Upper lobe of left lung (tissue), 6 donors: ENCODE data around the gene LRTM2. TPM values are rescaled to one million over a fixed set of nuclear protein-coding genes. Genes with fewer than 3 reads are reported as not detected.

ENCODE experiments used
- ATAC-seq, 2 donors: fragments of 200-7000 bp; cut with Tn5 transposase; one replicate each; pipeline ENCODE4 v1.9.1; 2022; ENCODE audit warnings: mild to moderate bottlenecking in 2 of 2, moderate library complexity in 2 of 2; ENCODE audit not compliant: low FRiP score in 2 of 2
- DNase-seq, 2 donors: peaks; one replicate each; pipeline ENCODE4 v3.0.0-alpha.2; 2019 to 2020
- H3K27ac ChIP-seq, 4 donors: fragments of 200-600 bp; sonication (generic); one replicate each; pipeline ENCODE4 v1.5.1; 2016 to 2019
- H3K27me3 ChIP-seq, 4 donors: fragments of 200-600 bp; sonication (generic); one replicate each; pipeline ENCODE4 v1.5.1; 2017 to 2019
- H3K36me3 ChIP-seq, 4 donors: fragments of 200-600 bp; sonication (generic); one replicate each; pipeline ENCODE4 v1.5.1; 2016 to 2019
- H3K4me1 ChIP-seq, 4 donors: fragments of 200-600 bp; sonication (generic); one replicate each; pipeline ENCODE4 v1.5.1; 2018 to 2019
- H3K4me3 ChIP-seq, 4 donors: fragments of 200-600 bp; sonication (generic); one replicate each; pipeline ENCODE4 v1.5.1; 2017 to 2019; ENCODE audit warnings: mild to moderate bottlenecking in 2 of 4, moderate library complexity in 1 of 4
- H3K9me3 ChIP-seq, 4 donors: fragments of 200-600 bp; sonication (generic); one replicate each; pipeline ENCODE4 v1.5.1; 2018 to 2019
- EP300 ChIP-seq, 4 donors: sonication (generic); formaldehyde crosslinking; IDR thresholded peaks; one replicate each; pipeline ENCODE4 v1.5.1; 2017; ENCODE audit warnings: antibody characterized with exemption in 4 of 4, control low read depth in 2 of 4
- POLR2A ChIP-seq, 4 donors: fragments of 450-650 bp; IDR thresholded peaks; one replicate each; pipeline ENCODE4 v1.5.1; 2016 to 2017; ENCODE audit warnings: antibody characterized with exemption in 4 of 4, mild to moderate bottlenecking in 2 of 4
- POLR2AphosphoS5 ChIP-seq, 2 donors: sonication (generic); formaldehyde crosslinking; IDR thresholded peaks; one replicate each; pipeline ENCODE4 v1.5.1; 2017; ENCODE audit warnings: antibody characterized with exemption in 2 of 2
- WGBS, 2 donors: methylation state at CpG; one replicate each; pipeline ENCODE4 v1.1.5; 2017 to 2018; 5-methylcytosine and 5-hydroxymethylcytosine counted together
- total RNA-seq, 6 donors: library from RNA; depleted of rRNA in 4 of 6; stranded (reverse); fragments of >200 nt in 4 of 6; gene quantifications; one replicate each; pipeline versions ENCODE4 v1.1.0 to v1.2.1, GENCODE V29; 2016 to 2021
- TF ChIP-seq, protein P1 (sequence below), 6 experiments: fragments of 450-650 bp in 4 of 6; fragments of 200-600 bp in 2 of 6; sonication (generic) in 2 of 6; IDR thresholded peaks; one replicate each; pipeline ENCODE4 v1.5.1; 2016 to 2019; ENCODE audit warnings: antibody characterized with exemption in 6 of 6
- donor health status: DM: no; HTN: no; CAD: no; lungs with moderate emphysema.
- donor health status: DM: no; HTN: yes; CAD: no; lungs with severe emphysema.

Gene LRTM2
- total RNA-seq, 6 donors from 2014 or later, result not detected

DNA sequence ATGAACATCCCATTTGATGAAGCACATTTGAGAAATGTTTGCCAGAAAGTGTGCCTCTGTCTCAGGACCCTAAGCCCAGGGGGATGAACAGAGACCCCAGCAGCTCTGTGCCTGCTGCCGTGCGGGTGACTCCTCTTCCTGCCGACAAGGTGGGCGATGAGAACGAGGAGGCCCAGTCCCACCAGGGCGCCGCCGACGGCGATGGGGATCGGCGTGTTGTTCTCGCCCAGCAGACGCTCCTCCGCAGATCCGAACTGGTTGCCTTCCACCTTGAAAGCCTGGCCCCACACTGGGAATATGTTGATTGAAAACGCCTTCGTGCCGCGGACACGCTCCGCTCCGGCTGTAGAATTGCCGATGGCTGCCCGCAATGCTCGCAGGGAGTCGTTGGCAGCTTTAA lies 44.1 kb downstream of the LRTM2 start:
- 55 to 64% methylated on average over 17 to 27 of the region's 27 CpGs for WGBS, 2 donors
- DNase-seq (peak in 1 of 2 donors; percentile 77), ATAC-seq (no peak)
- no peaks in the 10 kb centered on the region for H3K9me3 ChIP-seq
- no peak overlapping the region for H3K27ac ChIP-seq
- H3K36me3 ChIP-seq, result no peaks in the 10 kb centered on the region
- TF ChIP-seq POLR2AphosphoS5 (IDR thresholded peaks at IDR 0.05) (no peak), POLR2A (IDR thresholded peaks at IDR 0.05) (no peak), EP300 (IDR thresholded peaks at IDR 0.05) (no peak)
- TF ChIP-seq, protein P1, sequence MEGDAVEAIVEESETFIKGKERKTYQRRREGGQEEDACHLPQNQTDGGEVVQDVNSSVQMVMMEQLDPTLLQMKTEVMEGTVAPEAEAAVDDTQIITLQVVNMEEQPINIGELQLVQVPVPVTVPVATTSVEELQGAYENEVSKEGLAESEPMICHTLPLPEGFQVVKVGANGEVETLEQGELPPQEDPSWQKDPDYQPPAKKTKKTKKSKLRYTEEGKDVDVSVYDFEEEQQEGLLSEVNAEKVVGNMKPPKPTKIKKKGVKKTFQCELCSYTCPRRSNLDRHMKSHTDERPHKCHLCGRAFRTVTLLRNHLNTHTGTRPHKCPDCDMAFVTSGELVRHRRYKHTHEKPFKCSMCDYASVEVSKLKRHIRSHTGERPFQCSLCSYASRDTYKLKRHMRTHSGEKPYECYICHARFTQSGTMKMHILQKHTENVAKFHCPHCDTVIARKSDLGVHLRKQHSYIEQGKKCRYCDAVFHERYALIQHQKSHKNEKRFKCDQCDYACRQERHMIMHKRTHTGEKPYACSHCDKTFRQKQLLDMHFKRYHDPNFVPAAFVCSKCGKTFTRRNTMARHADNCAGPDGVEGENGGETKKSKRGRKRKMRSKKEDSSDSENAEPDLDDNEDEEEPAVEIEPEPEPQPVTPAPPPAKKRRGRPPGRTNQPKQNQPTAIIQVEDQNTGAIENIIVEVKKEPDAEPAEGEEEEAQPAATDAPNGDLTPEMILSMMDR (IDR thresholded peaks at IDR 0.05), result no peak
- no peaks in the 10 kb centered on the region for H3K27me3 ChIP-seq
- no peaks in the 10 kb centered on the region for H3K4me1 ChIP-seq
- no peak overlapping the region for H3K4me3 ChIP-seq

DNA sequence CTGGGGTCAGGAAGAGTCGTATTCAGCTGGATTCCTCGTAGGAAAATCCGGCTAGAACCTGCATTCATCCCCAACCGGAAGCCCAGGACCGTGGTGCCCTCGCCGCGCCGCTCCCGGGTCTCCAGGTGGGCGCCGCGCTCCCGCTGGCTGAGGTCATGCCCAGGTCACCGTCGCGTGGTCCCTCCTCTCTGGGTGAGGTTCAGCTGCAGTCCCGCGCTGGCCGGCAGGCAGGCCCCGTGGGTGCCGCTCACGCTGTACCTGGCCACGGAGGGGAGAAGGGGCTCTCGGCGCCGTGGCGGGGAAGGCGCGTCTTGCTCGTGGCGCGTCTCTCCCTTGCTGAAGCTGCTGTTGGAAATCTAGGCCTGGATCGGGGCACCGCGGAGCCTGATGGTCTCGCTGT lies 44.5 kb downstream of the LRTM2 start:
- no peak overlapping the region for H3K4me3 ChIP-seq
- H3K36me3 ChIP-seq, result no peaks in the 10 kb centered on the region
- WGBS, 2 donors, result 81 to 86% methylated on average over 10 to 17 of the region's 37 CpGs
- no peaks in the 10 kb centered on the region for H3K27me3 ChIP-seq
- DNase-seq (no peak), ATAC-seq (no peak)
- H3K27ac ChIP-seq, result no peak overlapping the region
- H3K4me1 ChIP-seq, result no peaks in the 10 kb centered on the region
- no peaks in the 10 kb centered on the region for H3K9me3 ChIP-seq
- TF ChIP-seq, protein P1 (IDR thresholded peaks at IDR 0.05), result no peak
- TF ChIP-seq EP300 (IDR thresholded peaks at IDR 0.05) (no peak), POLR2AphosphoS5 (IDR thresholded peaks at IDR 0.05) (no peak), POLR2A (IDR thresholded peaks at IDR 0.05) (no peak)

- Histone ChIP-seq H3K9me3 (no peaks in the 10 kb centered on the region), H3K4me1 (no peaks in the 10 kb centered on the region), H3K4me3 (no peak overlapping the region), H3K36me3 (no peaks in the 10 kb centered on the region), H3K27ac (no peak overlapping the region), H3K27me3 (no peaks in the 10 kb centered on the region)
- DNase-seq (peak in 1 of 2 donors; percentile 73), ATAC-seq (no peak)
- WGBS, 2 donors, result 81 to 87% methylated on average over 24 to 32 of the region's 32 CpGs
- TF ChIP-seq, protein P1 (IDR thresholded peaks at IDR 0.05), result no peak
- TF ChIP-seq POLR2A (IDR thresholded peaks at IDR 0.05), result no peak
- TF ChIP-seq POLR2AphosphoS5 (IDR thresholded peaks at IDR 0.05), result no peak
- no peak for TF ChIP-seq EP300 (IDR thresholded peaks at IDR 0.05)
These were observed 45.0 kb downstream of the LRTM2 start for GRCh38 chr12:1865284-1865866.

DNA sequence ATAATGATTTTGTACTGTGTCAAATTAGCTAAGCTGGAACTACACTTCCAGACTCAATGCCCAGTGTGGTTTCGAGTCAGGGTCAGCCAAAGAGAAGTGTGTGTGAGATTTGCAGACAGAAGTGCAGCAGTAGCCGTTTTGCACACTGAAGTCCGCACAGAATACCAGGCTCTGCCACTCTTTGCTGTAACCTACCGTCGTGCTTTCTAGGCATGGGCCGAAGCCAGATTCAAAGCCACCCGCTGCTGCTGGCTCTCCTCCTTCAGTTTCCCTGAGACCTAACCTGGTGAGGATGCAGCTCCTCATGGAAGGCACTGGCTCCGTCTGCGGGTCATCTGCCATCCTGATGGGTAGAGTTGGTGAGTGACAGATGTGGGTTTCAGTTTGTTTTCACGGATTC lies 48.8 kb downstream of the LRTM2 start:
- Histone ChIP-seq H3K4me1 (no peaks in the 10 kb centered on the region), H3K9me3 (no peaks in the 10 kb centered on the region), H3K27ac (no peak overlapping the region), H3K4me3 (no peak overlapping the region), H3K27me3 (no peaks in the 10 kb centered on the region), H3K36me3 (no peaks in the 10 kb centered on the region)
- ATAC-seq (no peak), DNase-seq (no peak)
- WGBS, 2 donors, result 95 to 97% methylated on average over 10 of the region's 10 CpGs
- TF ChIP-seq, protein P1 (IDR thresholded peaks at IDR 0.05), result no peak
- TF ChIP-seq POLR2AphosphoS5 (IDR thresholded peaks at IDR 0.05) (no peak), EP300 (IDR thresholded peaks at IDR 0.05) (no peak), POLR2A (IDR thresholded peaks at IDR 0.05) (no peak)

GRCh38 chr12:1870086-1870485 lies 49.7 kb downstream of the LRTM2 start:
- Histone ChIP-seq H3K27ac (no peak overlapping the region), H3K4me1 (no peaks in the 10 kb centered on the region), H3K27me3 (no peaks in the 10 kb centered on the region), H3K9me3 (no peaks in the 10 kb centered on the region), H3K4me3 (no peak overlapping the region), H3K36me3 (no peaks in the 10 kb centered on the region)
- 53 to 69% methylated on average over 7 of the region's 7 CpGs for WGBS, 2 donors
- ATAC-seq (no peak), DNase-seq (no peak)
- no peak for TF ChIP-seq POLR2A (IDR thresholded peaks at IDR 0.05)
- TF ChIP-seq, protein P1 (IDR thresholded peaks at IDR 0.05), result no peak
